GM19372 (cell line): Measurements from ENCODE around the gene TMEM92.
"Not testable (repeated sequence)": the region's sequence is repeated elsewhere in the genome, so short reads cannot be mapped to it uniquely, and the experiment has no call there.

Experiments used
- ATAC-seq: cut with Tn5 transposase; IDR thresholded peaks from one replicate; pipeline ENCODE4 v1.9.1; 2021; ENCODE audit warnings: mild to moderate bottlenecking, low read depth, moderate library complexity; ENCODE audit not compliant: unreplicated experiment

The TMEM92 gene

DNA sequence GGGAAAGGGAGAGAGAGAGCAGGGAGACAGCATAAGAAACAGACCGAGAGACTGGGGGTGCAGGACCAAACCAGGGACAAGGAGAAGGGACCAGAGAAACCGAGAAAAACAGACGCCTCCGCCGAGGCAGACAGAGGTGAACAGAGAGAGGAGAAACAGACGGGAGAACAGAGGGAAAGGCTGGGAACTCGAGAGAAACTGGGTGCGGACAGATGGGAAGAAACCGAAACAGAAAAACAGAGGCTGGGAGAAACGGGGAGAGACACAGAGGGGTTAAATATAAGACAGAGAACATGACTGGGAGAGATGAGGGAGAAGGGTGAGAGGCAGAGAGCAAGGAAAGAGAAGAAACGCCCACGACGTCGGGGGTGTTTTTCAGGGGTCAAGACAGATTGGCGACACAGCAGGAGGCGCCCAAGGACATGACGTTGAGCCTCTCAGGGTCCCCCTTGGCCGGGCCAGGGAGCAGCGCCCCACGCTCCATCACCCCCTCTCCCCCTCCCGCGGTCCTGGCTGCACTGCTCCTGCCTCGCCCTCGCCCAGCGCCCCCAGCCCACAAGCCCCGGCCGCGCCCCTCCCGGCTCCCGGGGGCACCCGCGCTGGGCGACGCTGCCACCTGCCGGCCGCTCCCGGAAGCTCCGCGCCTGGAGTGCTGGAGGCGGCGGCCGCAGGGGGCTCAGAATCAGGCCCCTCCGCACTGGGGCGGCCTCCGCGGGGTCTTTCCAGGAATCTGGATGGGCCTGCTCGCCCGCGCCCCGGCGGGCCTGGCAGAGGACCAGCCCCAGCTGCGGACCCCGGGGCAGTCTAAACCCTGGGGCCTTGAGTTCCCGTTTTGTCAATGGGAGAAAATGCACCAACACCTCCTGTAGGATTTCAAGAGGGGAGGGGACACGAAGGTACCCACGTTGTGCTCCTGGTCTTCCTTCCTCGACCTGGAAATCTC lies 1.3 kb upstream of the TMEM92 start:
- ATAC-seq, result no peak

DNA sequence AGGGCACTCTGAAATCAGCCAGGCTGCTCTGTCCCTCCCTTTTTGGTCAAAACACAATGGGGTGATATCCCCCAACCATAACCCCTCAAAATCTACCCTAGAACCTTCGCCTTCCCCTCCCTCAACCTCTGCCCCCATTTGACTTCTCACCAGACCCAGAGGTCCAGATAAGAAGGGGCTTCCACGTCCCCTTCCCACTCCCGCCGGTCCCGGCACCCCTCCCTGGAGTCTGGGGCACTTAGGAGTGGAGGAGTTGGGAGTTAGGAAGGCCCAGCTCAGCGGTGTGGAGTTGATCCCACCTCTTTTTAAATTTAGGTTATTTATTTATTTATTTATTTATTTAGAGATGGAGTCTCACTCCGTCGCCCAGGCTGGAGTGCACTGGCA lies 619 bp upstream of the TMEM92 start:
- ATAC-seq, result no peak

DNA sequence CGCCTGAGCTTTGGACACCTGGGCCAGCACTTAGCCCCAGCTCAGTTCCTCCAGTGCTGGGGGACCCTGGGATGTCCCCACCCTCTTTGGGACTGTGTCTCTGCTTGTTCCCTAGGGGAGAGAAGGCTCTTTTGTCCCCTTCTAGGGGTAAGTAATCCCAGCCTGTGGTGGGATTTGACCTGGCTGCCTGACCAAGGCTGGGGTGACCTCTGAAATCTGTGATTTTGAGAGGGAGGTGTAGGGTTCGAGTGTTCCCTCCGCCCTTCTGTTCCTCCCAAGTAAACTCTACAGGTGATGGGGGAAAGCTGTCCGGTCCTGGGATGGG lies 593 bp downstream of the TMEM92 start:
- no peak for ATAC-seq

GRCh38 chr17:50275279-50275678 lies 1.0 kb downstream of the TMEM92 start:
- ATAC-seq, result no peak

DNA sequence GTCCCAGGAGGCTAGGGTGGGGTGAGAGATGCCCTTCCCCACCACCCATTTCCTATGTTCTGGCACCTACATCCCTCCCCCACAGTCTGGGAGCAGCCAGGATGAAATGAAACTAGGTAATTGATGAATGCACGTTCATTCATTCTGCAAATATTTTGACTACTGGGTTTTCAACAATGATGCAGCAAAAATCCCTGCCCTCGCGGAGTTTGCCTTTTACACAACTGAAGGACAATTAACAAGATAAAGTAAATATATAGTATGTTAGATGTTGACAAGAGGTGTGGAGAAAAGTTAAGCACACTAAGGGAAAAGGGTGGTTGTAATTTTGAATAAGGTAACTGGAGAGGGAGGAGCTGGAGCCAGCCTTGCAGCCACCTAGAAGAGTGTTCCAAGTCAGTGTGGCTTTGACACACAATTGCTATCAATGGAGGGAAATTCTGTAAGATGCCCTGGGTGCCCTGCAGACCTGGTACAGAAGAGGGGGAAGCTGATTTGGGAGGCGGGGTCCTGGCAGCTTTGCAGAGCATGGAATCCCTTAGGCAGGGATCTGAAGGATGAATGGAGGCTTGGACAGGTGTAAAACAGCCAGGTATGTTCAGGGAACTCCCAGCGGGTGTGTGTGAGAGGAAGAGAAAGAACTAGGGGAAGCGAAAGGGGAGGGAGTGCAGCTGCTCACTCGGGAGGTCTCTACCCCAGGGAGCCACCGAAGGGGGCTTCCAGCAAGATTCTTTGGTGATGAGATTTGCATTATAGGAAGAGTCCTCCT lies 2.5 kb downstream of the TMEM92 start:
- no peak for ATAC-seq

- no peak for ATAC-seq
Measured at GRCh38 chr17:50277357-50277754, 3.1 kb downstream of the TMEM92 start.

DNA sequence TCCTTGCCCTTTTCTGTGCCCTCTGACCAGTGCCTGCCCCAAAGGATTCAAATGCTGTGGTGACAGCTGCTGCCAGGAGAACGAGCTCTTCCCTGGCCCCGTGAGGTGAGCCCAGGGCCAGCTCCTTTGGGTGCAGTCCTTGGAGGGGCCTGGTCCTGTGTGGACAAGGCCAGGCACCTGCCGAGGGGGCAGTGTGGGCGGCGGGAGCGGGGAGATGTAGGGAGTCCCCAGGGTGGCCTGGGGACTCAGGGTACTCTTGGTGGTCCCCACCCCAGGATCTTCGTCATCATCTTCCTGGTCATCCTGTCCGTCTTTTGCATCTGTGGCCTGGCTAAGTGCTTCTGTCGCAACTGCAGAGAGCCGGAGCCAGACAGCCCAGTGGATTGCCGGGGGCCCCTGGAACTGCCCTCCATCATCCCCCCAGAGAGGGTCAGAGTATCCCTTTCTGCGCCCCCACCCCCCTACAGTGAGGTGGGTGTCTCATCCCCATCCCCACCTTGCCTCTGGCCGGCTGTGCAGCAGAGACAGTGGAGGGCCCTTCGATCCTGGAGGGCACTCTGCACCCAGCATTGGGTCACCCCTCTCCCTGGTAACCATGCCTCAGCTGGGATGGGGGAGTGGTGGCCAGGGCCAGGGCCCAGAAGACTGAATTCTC lies 4.4 kb downstream of the TMEM92 start:
- no peak for ATAC-seq

DNA sequence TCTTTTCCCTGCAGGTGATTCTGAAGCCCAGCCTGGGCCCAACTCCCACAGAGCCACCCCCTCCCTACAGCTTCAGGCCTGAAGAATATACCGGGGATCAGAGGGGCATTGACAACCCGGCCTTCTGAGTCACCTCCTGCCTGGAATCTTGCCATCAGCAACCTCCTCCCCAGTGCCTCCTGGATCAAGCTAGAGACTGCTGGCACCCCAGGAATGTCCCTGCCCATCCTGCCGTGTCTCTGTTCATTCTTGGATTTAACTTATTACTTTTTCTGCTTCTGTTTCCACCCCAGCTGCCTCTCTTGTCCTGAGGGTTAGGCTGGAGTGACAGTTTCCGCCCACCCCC lies 4.9 kb downstream of the TMEM92 start:
- no peak for ATAC-seq

- ATAC-seq, result no peak
Measured at GRCh38 chr17:50279639-50280038, 5.4 kb downstream of the TMEM92 start.

DNA sequence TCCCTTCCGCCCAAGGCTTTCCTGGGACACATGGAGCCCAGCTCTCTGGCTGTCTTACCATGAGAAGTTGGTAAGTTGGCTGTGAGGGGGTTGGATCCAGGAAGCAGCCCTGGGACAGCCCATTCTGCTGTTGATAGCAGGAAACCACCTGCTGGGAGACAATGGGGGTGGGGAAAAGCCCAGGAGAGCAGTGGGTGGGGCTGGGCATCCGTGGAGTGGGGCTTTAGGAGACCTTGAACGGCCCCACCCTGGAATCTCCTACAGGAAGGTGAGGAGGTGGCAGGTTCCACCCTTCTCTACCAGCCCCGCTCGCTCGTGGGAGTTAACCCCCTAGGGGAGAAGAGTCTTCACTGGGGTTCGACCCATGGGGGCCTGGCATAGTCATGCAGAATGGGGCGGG lies 5.8 kb downstream of the TMEM92 start:
- ATAC-seq, result no peak

DNA sequence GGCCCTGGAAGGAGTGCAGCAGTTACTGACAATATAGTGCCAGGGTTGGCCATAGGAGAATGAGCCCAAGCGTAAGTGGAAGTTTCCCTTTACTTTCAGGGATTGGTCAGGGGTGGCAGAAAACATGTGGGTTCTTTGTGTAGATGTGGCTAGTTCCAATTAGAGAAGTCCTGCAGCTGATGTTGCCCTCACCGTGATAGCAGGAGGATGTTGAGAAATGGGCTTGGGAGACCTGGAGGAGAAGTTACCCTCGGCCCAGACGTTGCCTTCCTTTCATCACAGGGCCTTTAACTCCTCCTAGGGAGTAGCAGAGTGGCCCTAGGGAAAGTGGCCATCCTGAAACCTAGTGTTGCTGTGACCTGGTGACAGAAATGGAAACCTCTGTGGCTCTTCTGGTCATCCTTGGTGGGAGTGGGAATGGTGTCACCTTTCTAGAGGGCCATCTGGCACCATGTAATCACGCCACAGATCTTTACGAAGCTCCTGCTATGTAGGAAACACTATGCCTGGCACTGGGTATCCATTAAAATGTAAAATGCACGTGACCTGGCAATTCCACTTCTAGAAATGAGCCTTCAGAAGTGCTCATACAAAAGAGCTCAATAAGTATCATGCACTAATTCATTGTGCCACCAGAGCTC lies 6.7 kb downstream of the TMEM92 start:
- no peak for ATAC-seq

DNA sequence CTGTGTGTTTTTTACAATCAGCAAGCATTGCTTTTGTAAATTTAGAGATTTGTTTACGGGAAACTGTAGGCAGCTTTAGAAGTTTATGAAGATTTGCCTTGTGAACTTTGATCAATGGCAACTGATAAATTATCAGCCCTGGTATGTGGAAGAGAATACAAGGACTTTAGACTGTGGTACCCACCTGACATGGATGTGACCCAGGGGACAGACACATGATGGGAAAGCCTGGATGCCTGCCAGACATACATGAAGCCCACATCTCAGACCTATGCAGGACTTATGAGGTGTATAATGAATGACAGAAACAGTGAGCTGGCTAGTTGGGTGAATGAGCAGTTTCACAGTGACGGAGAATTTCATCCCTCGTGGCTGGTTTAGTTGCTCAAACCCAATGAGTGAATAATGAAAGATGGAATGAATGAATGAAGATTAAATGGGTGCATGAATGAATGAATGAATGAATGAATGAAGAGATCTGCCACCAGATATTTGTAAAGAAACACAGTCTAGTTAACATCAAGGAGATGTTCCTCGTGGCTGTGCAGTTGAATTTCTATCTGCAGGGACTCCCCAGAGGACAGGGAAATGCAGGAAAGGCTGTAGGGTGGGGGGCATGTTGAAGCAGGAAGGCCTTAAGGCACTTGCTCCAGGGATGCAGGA lies 7.6 kb downstream of the TMEM92 start:
- ATAC-seq, result no peak

DNA sequence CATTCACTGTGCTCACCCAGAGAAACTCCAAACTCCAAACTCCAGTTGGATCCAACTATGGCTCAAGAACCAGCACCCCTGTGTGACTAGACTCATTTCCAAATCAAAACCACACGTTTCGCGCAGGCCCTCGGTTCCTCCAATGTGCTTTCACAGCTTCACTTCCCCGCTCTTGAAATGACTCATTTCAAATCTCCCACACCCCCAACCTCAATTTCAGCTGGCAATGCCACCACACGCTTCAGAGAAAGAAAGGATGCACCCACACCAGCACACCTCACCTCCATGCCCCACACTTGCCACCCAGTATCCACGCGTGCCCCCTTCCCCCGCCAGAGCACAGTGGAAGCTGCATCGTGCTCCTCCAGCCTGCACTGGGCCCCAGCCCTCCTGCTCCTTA lies 9.0 kb downstream of the TMEM92 start:
- ATAC-seq, result no peak

GRCh38 chr17:50283714-50284113 lies 9.4 kb downstream of the TMEM92 start:
- ATAC-seq, result no peak

GRCh38 chr17:50285941-50286340 lies 11.7 kb downstream of the TMEM92 start:
- ATAC-seq, result no peak

GRCh38 chr17:50287302-50287701 lies 13.0 kb downstream of the TMEM92 start:
- ATAC-seq, result not testable (repeated sequence)

DNA sequence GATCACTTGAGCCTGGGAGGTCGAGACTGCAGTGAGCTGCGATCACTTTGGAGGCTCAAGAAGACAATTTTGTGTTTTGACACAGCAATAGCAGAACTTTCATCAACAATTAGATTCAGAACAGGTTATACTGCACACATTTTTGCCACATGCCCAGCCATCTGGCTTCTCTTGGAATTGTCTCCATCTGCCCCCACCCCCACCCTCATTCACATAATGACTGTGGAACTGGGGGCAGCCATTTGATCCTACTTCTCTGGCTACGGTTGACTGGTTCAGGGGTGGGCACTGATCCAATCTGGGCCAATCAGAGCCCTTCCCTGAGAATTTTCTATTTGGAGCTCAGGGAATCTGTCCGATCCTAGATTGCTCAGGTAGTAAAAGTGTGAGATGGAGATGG lies 14.0 kb downstream of the TMEM92 start:
- no peak for ATAC-seq

DNA sequence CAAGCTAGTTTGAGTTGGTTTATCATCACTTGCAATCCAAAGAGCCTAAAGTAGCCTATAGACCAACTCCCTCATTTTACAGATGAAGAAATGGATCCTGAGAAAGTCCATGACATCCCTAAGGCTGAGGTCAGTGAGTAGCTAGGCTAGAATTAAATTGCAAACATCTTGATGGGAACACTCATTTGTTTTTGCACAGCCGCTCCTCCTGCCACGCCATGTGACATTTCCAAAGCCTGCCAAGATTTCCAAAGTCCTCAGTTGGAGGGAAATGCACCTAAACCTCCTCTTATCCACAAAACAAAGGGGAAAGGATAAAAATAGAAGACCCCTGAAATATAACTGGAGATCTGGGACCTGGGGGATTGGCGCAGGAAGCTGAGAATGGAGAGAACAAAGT lies 15.0 kb downstream of the TMEM92 start:
- no peak for ATAC-seq

GRCh38 chr17:50289991-50290702 lies 15.9 kb downstream of the TMEM92 start:
- ATAC-seq, result no peak

DNA sequence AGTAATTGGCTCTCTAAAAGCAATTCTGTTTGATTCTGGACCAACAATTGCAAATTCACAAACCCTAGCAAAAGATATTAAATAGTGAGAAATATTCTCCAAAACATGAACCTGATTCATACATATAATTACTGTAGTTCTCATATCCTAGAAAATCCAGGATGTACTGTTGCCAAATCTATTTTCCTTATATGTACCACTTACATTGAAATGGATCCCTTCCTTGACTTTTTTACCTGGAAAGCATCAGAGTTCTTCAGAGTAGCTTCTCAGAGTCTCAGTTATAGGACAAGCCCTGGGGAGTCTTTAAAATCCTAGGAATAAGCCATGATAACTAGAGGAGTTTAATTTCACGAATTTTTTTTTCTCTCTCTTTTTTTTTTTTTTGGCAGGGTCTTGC lies 16.7 kb downstream of the TMEM92 start:
- no peak for ATAC-seq
